IMR-90 (cell line): Measurements from ENCODE around the gene FBXW11. TPM values are rescaled to one million over a fixed set of nuclear protein-coding genes. Genes with fewer than 3 reads are reported as not detected.

Experiments
- ATAC-seq: fragments of 200-7000 bp; cut with Tn5 transposase; 2 replicates; pipeline ENCODE4 v1.9.1; 2020; ENCODE audit warnings: low read depth, mild to moderate bottlenecking, moderate library complexity
- BruUV-seq: library from RNA; stranded (reverse); fragments of 400-500 nt; replicated peaks from 2 replicates; lab custom pipeline; 2021; lab: Mats Ljungman, UMichigan
- CTCF ChIA-PET: fragments of 300-600 bp; formaldehyde crosslinking; extraction: SDS; loops from one replicate; lab custom pipeline; 2021; ENCODE audit warnings: antibody characterized with exemption; lab: Yijun Ruan, JAX
- POLR2A ChIA-PET: fragments of 300-600 bp; sonication (Branson Sonifier 250); formaldehyde crosslinking; loops from one replicate; lab custom pipeline; 2022; ENCODE audit warnings: antibody characterized with exemption; ENCODE audit not compliant: unreplicated experiment; lab: Charles Lee
- DNase-seq: peaks from one replicate; pipeline ENCODE4 v3.0.0; 2013
- H2AFZ ChIP-seq: replicated peaks from 2 replicates; pipeline ENCODE3; 2013; ENCODE audit warnings: low read length, mild to moderate bottlenecking; ENCODE audit not compliant: poor library complexity
- H2AK5ac ChIP-seq: 2 replicates; pipeline ENCODE4 v1.6.1; 2013; ENCODE audit warnings: low read depth, low read length, inconsistent platforms
- H2AK9ac ChIP-seq: replicated peaks from 2 replicates; pipeline ENCODE3; 2013; ENCODE audit warnings: mild to moderate bottlenecking, low read depth, low read length, moderate library complexity; ENCODE audit not compliant: poor library complexity
- H2BK120ac ChIP-seq: 2 replicates; pipeline ENCODE4 v1.6.1; 2013; ENCODE audit warnings: low read depth, low read length, inconsistent platforms
- H2BK15ac ChIP-seq: 3 replicates; pipeline ENCODE4 v1.6.1; 2013; ENCODE audit warnings: low read depth, low read length, inconsistent platforms
- H2BK20ac ChIP-seq: 2 replicates; pipeline ENCODE4 v1.6.1; 2013; ENCODE audit warnings: low read depth, mild to moderate bottlenecking, inconsistent platforms, low read length, moderate library complexity
- H2BK5ac ChIP-seq: 2 replicates; pipeline ENCODE4 v1.6.1; 2013; ENCODE audit warnings: mild to moderate bottlenecking, low read depth, low read length, inconsistent platforms; ENCODE audit not compliant: poor library complexity, severe bottlenecking
- H3K14ac ChIP-seq: replicated peaks from 2 replicates; pipeline ENCODE4 v1.6.1; 2013; ENCODE audit warnings: low read depth, low read length, inconsistent platforms
- H3K18ac ChIP-seq: 2 replicates; pipeline ENCODE4 v1.6.1; 2013; ENCODE audit warnings: low read depth, low read length, control low read depth
- H3K23ac ChIP-seq: 2 replicates; pipeline ENCODE4 v1.6.1; 2013; ENCODE audit warnings: low read depth, low read length, inconsistent platforms
- H3K27ac ChIP-seq: 2 replicates; pipeline ENCODE4 v1.5.1; 2013; ENCODE audit warnings: mild to moderate bottlenecking, control low read depth, low read length; ENCODE audit not compliant: insufficient read depth
- H3K27me3 ChIP-seq: 2 replicates; pipeline ENCODE4 v1.6.1; 2013; ENCODE audit warnings: low read length; ENCODE audit not compliant: control insufficient read depth, insufficient read depth
- H3K36me3 ChIP-seq: 2 replicates; pipeline ENCODE4 v1.6.1; 2013; ENCODE audit warnings: low read length, mixed read lengths; ENCODE audit not compliant: control insufficient read depth, insufficient read depth
- H3K4ac ChIP-seq: 2 replicates; pipeline ENCODE4 v1.6.1; 2013; ENCODE audit warnings: low read depth, low read length, inconsistent platforms
- H3K4me1 ChIP-seq: 2 replicates; pipeline ENCODE4 v1.6.1; 2013; ENCODE audit warnings: low read length, mixed read lengths; ENCODE audit not compliant: control insufficient read depth, insufficient read depth
- H3K4me2 ChIP-seq: 2 replicates; pipeline ENCODE4 v1.6.1; 2013; ENCODE audit warnings: low read depth, mild to moderate bottlenecking, control low read depth, low read length, moderate library complexity
- H3K4me3 ChIP-seq: 2 replicates; pipeline ENCODE4 v1.5.1; 2013; ENCODE audit warnings: low read depth, mild to moderate bottlenecking, control low read depth, low read length, moderate library complexity; ENCODE audit not compliant: insufficient read depth
- H3K56ac ChIP-seq: 2 replicates; pipeline ENCODE4 v1.6.1; 2013; ENCODE audit warnings: low read length, inconsistent platforms; ENCODE audit not compliant: insufficient read depth; ENCODE audit errors: extremely low read depth
- H3K79me1 ChIP-seq, 2 experiments: 2 replicates each; pipeline ENCODE4 v1.6.1; 2013; ENCODE audit warnings: low read length in 2 of 2, inconsistent platforms in 1 of 2, low read depth in 1 of 2
- H3K9ac ChIP-seq: 2 replicates; pipeline ENCODE4 v1.6.1; 2013; ENCODE audit warnings: low read depth, low read length, control low read depth
- H3K9me1 ChIP-seq: 2 replicates; pipeline ENCODE4 v1.6.1; 2013; ENCODE audit warnings: low read length, inconsistent platforms; ENCODE audit not compliant: insufficient read depth
- H3K9me3 ChIP-seq: 2 replicates; pipeline ENCODE4 v1.6.1; 2013; ENCODE audit warnings: low read length; ENCODE audit not compliant: control insufficient read depth, insufficient read depth
- H4K20me1 ChIP-seq: 2 replicates; pipeline ENCODE4 v1.6.1; 2013; ENCODE audit warnings: low read length, inconsistent platforms; ENCODE audit not compliant: insufficient read depth
- H4K5ac ChIP-seq: 2 replicates; pipeline ENCODE4 v1.6.1; 2013; ENCODE audit warnings: mild to moderate bottlenecking, low read depth, low read length, control low read depth
- H4K8ac ChIP-seq, 2 experiments: 2 replicates each; pipeline ENCODE4 v1.6.1; 2013; ENCODE audit warnings: low read depth in 2 of 2, low read length in 2 of 2, control low read depth in 1 of 2, inconsistent platforms in 1 of 2
- H4K91ac ChIP-seq: 2 replicates; pipeline ENCODE4 v1.6.1; 2013; ENCODE audit warnings: low read depth, low read length, inconsistent platforms; ENCODE audit not compliant: insufficient read depth
- CEBPB ChIP-seq: IDR thresholded peaks from 2 replicates; pipeline ENCODE4 v1.6.1; 2012; ENCODE audit warnings: low read depth, low read length, improper control_type of control experiment
- CHD1 ChIP-seq: IDR thresholded peaks from 2 replicates; pipeline ENCODE4 v1.6.1; 2012; ENCODE audit warnings: low read depth, low read length, improper control_type of control experiment
- ELK1 ChIP-seq: fragments of 150-350 bp; IDR thresholded peaks from 2 replicates; pipeline ENCODE4 v1.6.1; 2016; ENCODE audit warnings: low read depth, mild to moderate bottlenecking, low read length, moderate library complexity, borderline replicate concordance
- FOS ChIP-seq: fragments of 150-350 bp; IDR thresholded peaks from 2 replicates; pipeline ENCODE4 v1.6.1; 2016; ENCODE audit warnings: low read depth, low read length
- MAFK ChIP-seq: IDR thresholded peaks from 2 replicates; pipeline ENCODE4 v1.6.1; 2012; ENCODE audit warnings: low read depth, low read length, improper control_type of control experiment
- NFE2L2 ChIP-seq: fragments of 150-350 bp; IDR thresholded peaks from 2 replicates; pipeline ENCODE4 v1.6.1; 2016; ENCODE audit warnings: low read depth, mild to moderate bottlenecking, low read length
- POLR2A ChIP-seq: IDR thresholded peaks from 2 replicates; pipeline ENCODE4 v1.6.1; 2012; ENCODE audit warnings: mild to moderate bottlenecking, low read depth, low read length
- RAD21 ChIP-seq: IDR thresholded peaks from 2 replicates; pipeline ENCODE4 v1.6.1; 2012; ENCODE audit warnings: low read length, improper control_type of control experiment
- SMC3 ChIP-seq: fragments of 150-350 bp; IDR thresholded peaks from 2 replicates; pipeline ENCODE4 v1.6.1; 2016; ENCODE audit warnings: low read depth, mild to moderate bottlenecking, antibody characterized with exemption, low read length, moderate library complexity
- WGBS, 2 experiments: methylation state at CpG; one replicate each; pipeline versions ENCODE4 v1.1.5 to v1.1.7; 2013; ENCODE audit warnings: missing lambda C conversion rate in 2 of 2; ENCODE audit not compliant: insufficient read length in 1 of 2; ENCODE audit errors: extremely low coverage in 2 of 2; 5-methylcytosine and 5-hydroxymethylcytosine counted together
- dilution Hi-C: fragments of 300-500 bp; cut with HindIII; formaldehyde crosslinking; loops from one replicate; pipeline ENCODE4 v1.14.3; 2018; ENCODE audit warnings: low sequenced_read_pairs; ENCODE audit not compliant: unreplicated experiment
- in situ Hi-C: fragments of 300-500 bp; cut with MboI; formaldehyde crosslinking; loops from 3 replicates; pipeline ENCODE4 v1.14.3; 2019; ENCODE audit warnings: low sequenced_read_pairs, inconsistent platforms, mixed read lengths
- intact Hi-C: fragments of 100-400 bp; cut with micrococcal nuclease; formaldehyde crosslinking; loops from 2 replicates; pipeline ENCODE4 v1.10.0; 2022
- polyA plus RNA-seq, 3 experiments: library from polyadenylated mRNA; depleted of rRNA; stranded (reverse); fragments of >200 nt; gene quantifications; 2 replicates each; pipeline ENCODE4 v1.2.3, GENCODE V29; 2012; ENCODE audit warnings: low replicate concordance in 1 of 3
- total RNA-seq: library from RNA; depleted of rRNA; stranded (reverse); fragments of >200 nt; gene quantifications from 2 replicates; pipeline ENCODE4 v1.2.3, GENCODE V29; 2012

Gene FBXW11
- total and polyA plus RNA-seq, 2 of the 4 experiments (the other 2 are of a cell fraction): 34.3 to 97.1 TPM

GRCh38 chr5:171937351-171937750 is 69.1 kb downstream of the FBXW11 start:
- dilution Hi-C loops (no loop called here), in situ Hi-C loops (no loop called here), intact Hi-C loops (no loop called here)
- H3K4me1 ChIP-seq: peaks cover 2% of the 10 kb centered on the region
- no peak overlapping the region for H2BK120ac ChIP-seq
- ATAC-seq: no peak
- H2BK20ac ChIP-seq: no peak overlapping the region
- no peak overlapping the region for H4K5ac ChIP-seq
- no peak overlapping the region for H3K4ac ChIP-seq
- H3K9me3 ChIP-seq: peaks cover 6% of the 10 kb centered on the region; the same call in 1 of the 2 replicates
- peaks cover 28 to 55% of the 10 kb centered on the region in 2 experiments for H3K79me1 ChIP-seq
- DNase-seq: no peak
- no peak overlapping the region for H3K4me2 ChIP-seq
- CTCF ChIA-PET: no interaction called here
- H3K14ac ChIP-seq: no peak overlapping the region
- no peak overlapping the region for H4K8ac ChIP-seq
- POLR2A ChIA-PET: no interaction called here
- H2BK5ac ChIP-seq: no peak overlapping the region
- H2AFZ ChIP-seq: no peak overlapping the region
- no TSS peak for BruUV-seq
- no peak overlapping the region for H3K23ac ChIP-seq
- H2AK9ac ChIP-seq: no peak overlapping the region
- no peaks in the 10 kb centered on the region for H3K27me3 ChIP-seq
- H3K9me1 ChIP-seq: 0 out of 2 replicates have a peak, but pooled peaks cover 3% of the 10 kb centered on the region
- H3K27ac ChIP-seq: no peak overlapping the region
- H3K56ac ChIP-seq: no peak overlapping the region
- H4K91ac ChIP-seq: no peak overlapping the region
- TF ChIP-seq MAFK: no peak
- TF ChIP-seq FOS: no peak
- no peak for TF ChIP-seq NFE2L2
- no peak for TF ChIP-seq CEBPB
- TF ChIP-seq POLR2A: no peak
- no peak for TF ChIP-seq SMC3
- no peak for TF ChIP-seq CHD1
- TF ChIP-seq ELK1: no peak
- no peak for TF ChIP-seq RAD21
- no peak overlapping the region for H3K4me3 ChIP-seq
- no peak overlapping the region for H2BK15ac ChIP-seq
- peaks cover 29% of the 10 kb centered on the region for H4K20me1 ChIP-seq
- no peaks in the 10 kb centered on the region for H3K36me3 ChIP-seq
- no peak overlapping the region for H3K18ac ChIP-seq
- H3K9ac ChIP-seq: no peak overlapping the region
- H2AK5ac ChIP-seq: no peak overlapping the region
- no CpG with 5 or more reads among the region's 4 CpGs for WGBS, 2 experiments
